Gastroesophageal sphincter (tissue), 4 donors: Measurements from ENCODE around the gene STRIT1. TPM values are rescaled to one million over a fixed set of nuclear protein-coding genes. Genes with fewer than 3 reads are reported as not detected.

Source experiments
- ATAC-seq: fragments of 150-250 bp; one replicate; pipeline ENCODE4 v1.9.1; 2016; ENCODE audit warnings: mild to moderate bottlenecking, moderate library complexity
- H3K27ac ChIP-seq, 4 donors: fragments of 200-600 bp; sonication (generic) in 3 of 4; 1 replicate in 3 of 4; 2 replicates in 1 of 4; pipeline ENCODE4 v1.5.1; 2016 to 2019
- H3K27me3 ChIP-seq: fragments of 200-600 bp; sonication (generic); one replicate; pipeline ENCODE4 v1.5.1; 2019
- H3K36me3 ChIP-seq, 2 donors: fragments of 200-600 bp; sonication (generic); one replicate each; pipeline ENCODE4 v1.5.1; 2019; ENCODE audit warnings: control low read depth in 1 of 2
- H3K4me1 ChIP-seq, 3 donors: fragments of 200-600 bp; sonication (generic); 1 replicate in 2 of 3; 2 replicates in 1 of 3; pipeline ENCODE4 v1.5.1; 2016 to 2019; ENCODE audit warnings: control low read depth in 2 of 3
- H3K4me3 ChIP-seq, 2 donors: fragments of 200-600 bp; sonication (generic); one replicate each; pipeline ENCODE4 v1.5.1; 2019; ENCODE audit warnings: mild to moderate bottlenecking in 1 of 2, moderate library complexity in 1 of 2
- H3K9me3 ChIP-seq, 3 donors: fragments of 200-600 bp; sonication (generic); one replicate each; pipeline ENCODE4 v1.5.1; 2017 to 2019; ENCODE audit warnings: control low read depth in 2 of 3
- CTCF ChIP-seq, 4 experiments: fragments of 200-600 bp in 2 of 4; fragments of 450-650 bp in 2 of 4; sonication (generic) in 1 of 4; IDR thresholded peaks; one replicate each; pipeline ENCODE4 v1.5.1; 2017 to 2019; ENCODE audit warnings: antibody characterized with exemption in 4 of 4, mild to moderate bottlenecking in 2 of 4, moderate library complexity in 2 of 4
- EP300 ChIP-seq: sonication (generic); formaldehyde crosslinking; IDR thresholded peaks from one replicate; pipeline ENCODE4 v1.6.1; 2017; ENCODE audit warnings: antibody characterized with exemption, mild to moderate bottlenecking
- POLR2A ChIP-seq, 2 donors: fragments of 450-650 bp; IDR thresholded peaks; one replicate each; pipeline ENCODE4 v1.6.1; 2017; ENCODE audit warnings: antibody characterized with exemption in 2 of 2, mild to moderate bottlenecking in 2 of 2, moderate library complexity in 1 of 2
- POLR2AphosphoS5 ChIP-seq: sonication (generic); formaldehyde crosslinking; IDR thresholded peaks from one replicate; pipeline ENCODE4 v1.6.1; 2017; ENCODE audit warnings: antibody characterized with exemption
- WGBS, 2 donors: methylation state at CpG; one replicate each; pipeline ENCODE4 v1.1.5; 2018; ENCODE audit warnings: low coverage in 1 of 2; 5-methylcytosine and 5-hydroxymethylcytosine counted together
- total RNA-seq, 4 donors: library from RNA; depleted of rRNA; stranded (reverse); fragments of >200 nt; gene quantifications; one replicate each; pipeline ENCODE4 v1.1.0, GENCODE V29; 2016

STRIT1 gene
- total RNA-seq, 4 donors from 2014 or later = not detected

GRCh38 chr3:155327871-155328270 is 34.4 kb upstream of the STRIT1 start:
- Histone ChIP-seq H3K36me3 (no peaks in the 10 kb centered on the region), H3K9me3 (no peaks in the 10 kb centered on the region), H3K4me3 (no peak overlapping the region), H3K27me3 (no peaks in the 10 kb centered on the region), H3K27ac (no peak overlapping the region), H3K4me1 (no peaks in the 10 kb centered on the region)
- 81 to 93% methylated on average over 2 of the region's 2 CpGs for WGBS, 2 donors
- no peak for ATAC-seq
- TF ChIP-seq POLR2AphosphoS5 (no peak), EP300 (no peak), CTCF (IDR thresholded peaks at IDR 0.05) (no peak), POLR2A (IDR thresholded peaks at IDR 0.05) (no peak)

- Histone ChIP-seq H3K27ac (no peak overlapping the region), H3K4me1 (no peaks in the 10 kb centered on the region), H3K9me3 (no peaks in the 10 kb centered on the region), H3K36me3 (no peaks in the 10 kb centered on the region), H3K27me3 (no peaks in the 10 kb centered on the region), H3K4me3 (no peak overlapping the region)
- WGBS, 2 donors = 100% methylated on average over 1 of the region's 1 CpG
- ATAC-seq = no peak
- TF ChIP-seq CTCF (IDR thresholded peaks at IDR 0.05) (no peak), POLR2A (IDR thresholded peaks at IDR 0.05) (no peak), EP300 (no peak), POLR2AphosphoS5 (no peak)
Measured at GRCh38 chr3:155327430-155327829, 33.9 kb upstream of the STRIT1 start.

- Histone ChIP-seq H3K27me3 (no peaks in the 10 kb centered on the region), H3K4me3 (no peak overlapping the region), H3K4me1 (no peaks in the 10 kb centered on the region), H3K9me3 (no peaks in the 10 kb centered on the region), H3K27ac (no peak overlapping the region), H3K36me3 (no peaks in the 10 kb centered on the region)
- ATAC-seq = no peak
- TF ChIP-seq POLR2A (IDR thresholded peaks at IDR 0.05) (no peak), EP300 (no peak), POLR2AphosphoS5 (no peak), CTCF (IDR thresholded peaks at IDR 0.05) (no peak)
- 75 to 82% methylated on average over 4 of the region's 4 CpGs for WGBS, 2 donors
Measured at GRCh38 chr3:155326901-155327300, 33.4 kb upstream of the STRIT1 start.

- Histone ChIP-seq H3K4me1 (no peaks in the 10 kb centered on the region), H3K9me3 (no peaks in the 10 kb centered on the region), H3K36me3 (no peaks in the 10 kb centered on the region), H3K27me3 (no peaks in the 10 kb centered on the region), H3K27ac (no peak overlapping the region), H3K4me3 (no peak overlapping the region)
- 69 to 73% methylated on average over 2 to 4 of the region's 5 CpGs for WGBS, 2 donors
- TF ChIP-seq CTCF (IDR thresholded peaks at IDR 0.05) = no peak
- no peak for TF ChIP-seq EP300
- TF ChIP-seq POLR2A (IDR thresholded peaks at IDR 0.05) = no peak
- TF ChIP-seq POLR2AphosphoS5 = no peak
- no peak for ATAC-seq
Measured at GRCh38 chr3:155326244-155326643, 32.8 kb upstream of the STRIT1 start.

GRCh38 chr3:155325263-155325835 is 31.9 kb upstream of the STRIT1 start:
- Histone ChIP-seq H3K9me3 (no peaks in the 10 kb centered on the region), H3K27me3 (no peaks in the 10 kb centered on the region), H3K4me1 (no peaks in the 10 kb centered on the region), H3K27ac (no peak overlapping the region), H3K4me3 (no peak overlapping the region), H3K36me3 (no peaks in the 10 kb centered on the region)
- ATAC-seq = no peak
- TF ChIP-seq EP300 (no peak), CTCF (IDR thresholded peaks at IDR 0.05) (no peak), POLR2A (IDR thresholded peaks at IDR 0.05) (no peak), POLR2AphosphoS5 (no peak)
- 49 to 56% methylated on average over 6 to 8 of the region's 10 CpGs for WGBS, 2 donors
